ENCODE results near the gene CCDC188.

Gene CCDC188

DNA sequence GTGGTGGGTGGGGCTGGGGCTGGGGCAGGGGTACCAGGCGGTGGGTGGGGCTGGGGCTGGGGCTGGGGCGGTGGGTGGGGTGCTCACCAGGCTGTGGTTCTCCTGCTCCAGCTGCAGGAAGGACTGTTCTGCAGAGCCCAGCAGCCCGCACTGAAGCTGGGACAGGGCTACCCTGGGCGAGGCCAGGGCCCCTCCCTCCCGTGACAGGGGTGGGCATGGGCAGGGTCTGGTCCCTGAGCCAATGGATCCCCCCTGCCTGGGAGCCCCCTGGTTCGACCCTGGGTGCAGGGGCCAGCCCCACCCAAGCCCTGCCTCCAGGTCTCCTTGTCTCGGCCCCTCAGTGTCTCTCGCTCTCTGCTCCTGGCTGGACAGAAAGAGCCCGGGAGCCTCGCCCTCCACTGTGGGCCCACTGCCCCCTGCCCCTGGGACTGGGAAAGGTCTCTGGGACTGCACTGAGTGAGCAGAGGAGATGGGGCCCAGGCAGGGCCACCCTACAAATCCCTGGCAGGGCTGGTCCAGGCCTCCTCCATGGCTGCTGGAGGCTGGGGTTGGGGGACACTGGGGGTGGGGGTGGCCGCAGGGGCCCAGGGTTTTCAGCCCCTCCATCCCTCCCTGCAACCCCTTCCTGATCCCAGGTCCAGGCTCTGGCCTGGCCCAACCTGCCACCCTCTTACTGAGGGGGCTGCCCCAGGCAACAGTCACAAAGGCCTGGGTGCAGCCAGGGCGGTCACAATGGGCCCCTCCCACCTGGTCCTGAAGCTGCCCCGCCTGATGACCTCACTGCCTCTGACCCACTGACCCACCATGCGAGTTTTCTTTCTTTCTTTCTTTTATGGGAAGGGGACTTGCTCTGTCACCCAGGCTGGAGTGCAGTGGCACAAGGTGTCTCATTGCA lies at the start of gene CCDC188:
Gene CCDC188 (minus strand): TSS at position 675 of the 895 bp plus-strand sequence. CDS start 69 bp downstream, at position 606.
- Mint-ChIP-seq H3K27me3 (peaks cover 16% of the 10 kb centered on the region), H3K9me3 (no peaks in the 10 kb centered on the region), H3K4me1 (peaks cover 8% of the 10 kb centered on the region), H3K27ac (no peak within 1 kb of the TSS), H3K4me3 (no peak within 1 kb of the TSS), H3K36me3 (peaks cover 3% of the 10 kb centered on the region)
- ATAC-seq, result no peak

DNA sequence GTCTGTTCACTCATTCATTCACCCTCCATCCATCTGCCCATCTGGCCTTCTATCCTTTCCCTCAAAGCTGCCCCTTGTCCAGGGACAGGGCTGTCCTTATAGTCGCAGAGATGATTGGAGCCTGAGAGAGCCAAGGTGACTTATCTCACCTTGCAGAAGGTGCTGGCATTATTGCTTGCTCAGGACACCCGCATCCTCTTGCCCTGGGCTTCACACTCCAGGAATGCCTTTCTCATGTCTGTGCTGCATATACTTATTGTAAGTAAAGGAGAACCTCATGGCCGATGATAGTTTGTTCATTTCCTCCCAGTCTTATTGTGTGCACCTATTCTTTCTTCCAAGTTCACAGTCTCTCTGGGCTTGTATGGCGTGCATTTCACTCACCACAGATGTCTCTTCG lies 49.1 kb upstream of the CCDC188 start:
- H3K4me3 Mint-ChIP-seq, result no peak overlapping the region
- H3K27ac Mint-ChIP-seq, result no peak overlapping the region
- peaks cover 13% of the 10 kb centered on the region for H3K27me3 Mint-ChIP-seq
- no peaks in the 10 kb centered on the region for H3K36me3 Mint-ChIP-seq
- ATAC-seq, result no peak
- H3K9me3 Mint-ChIP-seq, result no peaks in the 10 kb centered on the region
- H3K4me1 Mint-ChIP-seq, result no peaks in the 10 kb centered on the region

DNA sequence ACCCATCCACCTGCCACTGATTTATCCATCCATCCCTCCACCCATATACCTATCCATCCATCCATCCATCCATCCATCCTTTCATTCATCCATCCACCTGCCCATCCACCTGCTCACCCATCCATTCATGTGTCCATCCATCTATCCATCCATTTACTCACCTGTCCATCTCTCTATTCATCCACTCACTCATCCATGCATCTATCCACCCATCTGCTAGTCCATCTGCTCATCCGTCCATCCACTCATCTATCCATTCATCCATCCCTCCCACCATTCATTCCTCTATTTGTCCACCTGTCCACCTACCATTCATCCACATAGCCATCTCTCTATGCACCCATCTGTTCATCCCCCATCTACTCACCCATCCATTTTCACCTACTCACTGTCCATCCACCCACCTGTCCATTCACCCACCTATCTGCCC lies 48.6 kb upstream of the CCDC188 start:
- Mint-ChIP-seq H3K4me1 (no peaks in the 10 kb centered on the region), H3K27ac (no peak overlapping the region)

DNA sequence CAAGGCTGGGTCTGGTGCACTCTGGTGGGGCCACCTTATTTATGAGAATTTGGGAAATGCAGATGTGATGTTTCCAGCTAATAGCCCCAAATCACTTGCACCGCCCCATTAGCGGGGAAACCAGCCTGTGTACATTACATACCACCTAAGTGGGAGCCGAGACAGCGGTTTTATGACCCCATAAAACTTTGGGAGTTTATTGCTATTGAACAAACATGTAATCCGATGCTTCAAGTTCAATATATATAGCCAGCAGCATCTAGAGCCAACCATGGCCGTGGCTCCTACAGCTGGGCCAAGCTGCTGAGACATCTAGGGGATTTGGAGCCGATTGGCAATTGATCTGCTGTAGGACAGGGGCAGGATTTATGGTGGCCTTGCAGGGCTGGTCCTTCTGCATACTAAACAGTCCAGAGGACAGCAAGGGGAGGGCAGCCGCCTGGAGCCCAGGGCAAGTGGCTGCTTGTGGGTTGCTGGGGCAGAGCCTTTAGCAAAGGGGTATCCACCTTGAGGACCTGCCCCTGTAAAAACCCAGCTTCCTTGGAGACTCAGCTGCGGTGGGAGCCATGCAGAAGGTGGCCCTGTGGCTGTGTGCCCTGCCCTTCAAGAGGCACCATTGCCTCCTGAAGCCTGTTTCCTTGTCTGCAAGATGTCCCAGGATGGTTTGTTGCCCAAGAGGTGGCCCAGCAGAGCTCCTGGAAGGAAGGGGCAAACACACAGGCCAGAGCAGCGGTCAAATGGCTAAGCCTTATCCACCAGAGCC lies 47.9 kb upstream of the CCDC188 start:
- no peak overlapping the region for H3K4me3 Mint-ChIP-seq
- H3K9me3 Mint-ChIP-seq, result no peaks in the 10 kb centered on the region
- H3K27me3 Mint-ChIP-seq, result peaks cover 13% of the 10 kb centered on the region
- H3K4me1 Mint-ChIP-seq, result no peaks in the 10 kb centered on the region
- H3K36me3 Mint-ChIP-seq, result no peaks in the 10 kb centered on the region
- ATAC-seq, result no peak
- no peak overlapping the region for H3K27ac Mint-ChIP-seq

More for the DNA sequence above, 48.6 kb upstream of the CCDC188 start:
- peaks cover 13% of the 10 kb centered on the region for H3K27me3 Mint-ChIP-seq
- H3K9me3 Mint-ChIP-seq, result no peaks in the 10 kb centered on the region
- H3K4me3 Mint-ChIP-seq, result no peak overlapping the region
- ATAC-seq, result no peak
- no peaks in the 10 kb centered on the region for H3K36me3 Mint-ChIP-seq

DNA sequence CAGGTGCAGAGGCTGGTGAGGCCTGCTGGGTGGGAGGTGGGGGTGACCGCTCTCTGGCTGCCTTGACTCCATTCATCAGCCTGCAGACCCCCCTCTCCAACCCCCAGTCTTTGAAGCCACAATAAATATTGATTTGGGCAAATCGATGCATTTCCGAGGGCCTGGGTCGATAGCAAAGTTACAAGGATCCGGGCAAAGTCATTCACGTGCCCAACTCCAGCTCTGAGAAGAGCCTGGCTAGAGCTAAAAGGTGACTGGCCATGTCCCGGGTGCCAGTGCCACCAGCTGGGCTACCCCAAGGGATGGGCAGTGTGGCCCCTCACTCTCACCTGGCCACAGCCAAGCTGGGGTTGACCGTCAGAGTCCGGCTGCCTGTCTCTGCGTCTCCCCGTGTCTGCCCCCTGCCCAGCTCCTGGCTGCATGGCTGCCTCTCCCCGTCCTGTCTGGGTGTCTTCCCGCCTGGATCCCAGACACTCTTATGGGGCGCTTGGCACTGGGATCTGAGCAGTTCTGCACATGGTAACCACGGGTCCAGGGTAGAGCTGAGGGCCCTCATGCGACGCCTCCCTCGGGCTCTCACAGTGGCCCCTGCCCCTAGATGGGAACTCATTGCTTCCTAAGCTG lies 46.7 kb upstream of the CCDC188 start:
- ATAC-seq, result no peak

DNA sequence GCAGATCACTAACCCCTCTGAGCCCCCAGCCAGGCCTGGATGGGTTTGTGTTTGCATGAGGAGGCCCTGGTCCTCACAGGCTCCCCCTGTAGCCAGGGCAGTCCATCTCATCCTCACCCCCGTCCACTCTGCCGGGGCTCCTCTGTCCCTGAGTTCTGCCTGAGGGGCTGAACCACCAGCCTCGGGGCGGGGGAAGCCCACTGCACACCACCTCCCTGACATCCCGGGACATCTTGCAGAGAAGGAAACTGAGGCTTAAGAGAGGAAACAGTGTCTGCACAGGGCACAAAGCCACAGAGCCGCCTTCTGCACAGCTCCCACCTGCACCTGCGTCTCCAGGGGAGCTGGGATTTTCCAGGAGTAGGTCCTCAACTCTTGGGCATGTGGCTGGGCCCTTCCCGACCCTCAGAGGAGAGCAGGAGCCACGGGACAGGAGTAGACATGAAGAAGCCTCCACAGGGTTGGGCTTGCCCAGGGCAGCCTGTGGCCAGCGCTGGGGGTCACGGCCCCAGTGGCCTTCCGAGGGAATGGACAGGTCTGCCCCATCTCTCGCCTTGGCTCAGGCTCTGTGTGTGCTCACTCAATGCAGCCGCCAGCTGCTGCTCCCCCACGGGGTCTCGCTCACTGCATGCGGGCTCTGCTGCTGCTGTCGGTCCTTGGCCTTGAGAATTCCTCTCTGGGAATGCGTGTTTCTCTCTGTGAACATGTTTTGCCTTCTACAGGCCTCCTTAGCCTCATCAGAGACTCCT lies 45.4 kb upstream of the CCDC188 start:
- Mint-ChIP-seq H3K27me3 (peaks cover 13% of the 10 kb centered on the region), H3K4me3 (no peak overlapping the region), H3K9me3 (no peaks in the 10 kb centered on the region), H3K27ac (no peak overlapping the region), H3K4me1 (no peaks in the 10 kb centered on the region), H3K36me3 (no peaks in the 10 kb centered on the region)
- no peak for ATAC-seq

More for the DNA sequence above, 46.7 kb upstream of the CCDC188 start:
- Mint-ChIP-seq H3K9me3 (no peaks in the 10 kb centered on the region), H3K4me3 (no peak overlapping the region), H3K27ac (no peak overlapping the region), H3K27me3 (peaks cover 13% of the 10 kb centered on the region), H3K4me1 (no peaks in the 10 kb centered on the region), H3K36me3 (no peaks in the 10 kb centered on the region)

DNA sequence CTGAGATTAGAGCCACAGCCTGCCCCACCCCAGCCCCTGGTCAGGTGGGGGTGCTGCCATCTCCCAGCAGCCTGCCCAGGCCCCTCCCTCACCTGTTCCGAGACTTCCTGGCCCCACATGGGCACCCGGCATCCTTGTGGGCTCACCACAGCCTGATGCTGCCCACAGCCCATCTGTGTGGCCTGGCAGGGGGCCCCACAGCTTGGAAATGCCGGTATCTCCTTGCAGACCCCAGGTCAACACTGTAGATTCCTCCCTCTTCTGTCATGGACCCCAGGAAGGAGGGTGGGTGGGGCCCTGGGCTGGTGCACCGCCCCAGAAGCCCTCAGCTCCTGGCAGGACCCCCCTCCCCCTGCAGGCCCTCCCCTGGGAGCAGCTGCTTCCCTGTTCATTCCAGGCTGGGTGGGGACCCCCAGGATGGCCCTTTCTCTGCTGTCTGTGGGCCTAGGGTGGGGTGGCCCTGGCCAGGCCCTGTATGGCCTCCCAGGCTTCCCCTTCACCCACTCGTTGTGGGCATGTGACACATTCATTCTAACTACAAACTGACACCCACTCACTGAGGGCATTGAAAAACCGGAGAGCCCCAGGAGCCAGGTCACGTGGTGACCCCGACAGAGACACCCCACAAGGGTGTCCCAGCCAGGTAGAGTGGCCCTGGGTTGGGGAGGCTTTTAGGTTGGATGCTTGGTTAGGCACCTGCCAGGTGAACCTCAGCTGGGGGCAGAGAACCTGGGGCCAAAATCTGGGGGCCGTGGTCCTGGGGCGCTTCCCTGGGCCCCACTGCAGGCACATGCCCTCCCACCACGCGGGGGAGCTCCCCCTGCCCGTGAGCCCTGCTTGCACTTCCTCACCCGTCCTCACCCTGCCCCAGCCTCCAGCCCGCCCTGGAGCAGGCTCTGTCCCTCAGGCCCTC lies 44.1 kb upstream of the CCDC188 start:
- ATAC-seq, result peak; percentile 38
- H3K9me3 Mint-ChIP-seq, result no peaks in the 10 kb centered on the region
- no peak overlapping the region for H3K27ac Mint-ChIP-seq
- no peaks in the 10 kb centered on the region for H3K36me3 Mint-ChIP-seq
- no peak overlapping the region for H3K4me3 Mint-ChIP-seq
- peaks cover 13% of the 10 kb centered on the region for H3K27me3 Mint-ChIP-seq
- H3K4me1 Mint-ChIP-seq, result no peaks in the 10 kb centered on the region

DNA sequence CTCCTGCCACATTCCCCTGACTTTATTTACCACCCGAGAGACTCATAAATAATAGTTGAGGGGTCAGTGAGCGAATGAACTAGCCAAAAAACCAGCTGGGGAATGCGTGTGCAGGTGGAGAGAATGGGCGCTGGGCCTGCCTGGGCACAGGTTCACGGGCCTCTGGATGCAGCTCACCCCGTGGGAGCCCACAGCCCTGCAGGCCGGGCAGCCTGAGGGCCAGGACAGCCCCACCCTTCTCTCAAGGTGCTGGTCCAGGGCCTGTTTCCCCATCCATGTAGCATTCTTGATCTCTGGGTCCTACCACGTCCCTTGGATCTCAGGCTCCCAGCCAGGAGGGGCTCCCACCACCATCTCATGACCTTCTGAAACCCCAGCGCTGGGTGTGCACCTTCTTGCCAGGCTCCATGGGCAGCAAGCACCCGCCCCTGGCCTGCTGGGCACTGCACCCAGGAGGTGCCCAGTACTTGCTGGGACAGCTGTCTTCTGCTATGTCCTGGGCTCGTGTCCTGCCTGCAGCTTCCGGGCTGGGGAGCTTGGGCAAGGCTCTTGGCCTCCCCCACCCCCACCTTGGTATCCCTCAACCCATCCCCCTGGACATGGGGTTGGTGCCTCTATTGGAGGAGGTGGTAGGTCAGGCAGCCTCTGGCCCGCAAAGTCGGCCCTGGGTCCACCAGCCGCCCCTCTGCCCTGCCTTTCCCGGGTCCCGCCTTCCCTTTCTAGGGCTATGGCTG lies 43.1 kb upstream of the CCDC188 start:
- Mint-ChIP-seq H3K4me1 (no peaks in the 10 kb centered on the region), H3K27me3 (peaks cover 13% of the 10 kb centered on the region), H3K9me3 (no peaks in the 10 kb centered on the region), H3K4me3 (no peak overlapping the region), H3K27ac (no peak overlapping the region), H3K36me3 (no peaks in the 10 kb centered on the region)
- no peak for ATAC-seq

DNA sequence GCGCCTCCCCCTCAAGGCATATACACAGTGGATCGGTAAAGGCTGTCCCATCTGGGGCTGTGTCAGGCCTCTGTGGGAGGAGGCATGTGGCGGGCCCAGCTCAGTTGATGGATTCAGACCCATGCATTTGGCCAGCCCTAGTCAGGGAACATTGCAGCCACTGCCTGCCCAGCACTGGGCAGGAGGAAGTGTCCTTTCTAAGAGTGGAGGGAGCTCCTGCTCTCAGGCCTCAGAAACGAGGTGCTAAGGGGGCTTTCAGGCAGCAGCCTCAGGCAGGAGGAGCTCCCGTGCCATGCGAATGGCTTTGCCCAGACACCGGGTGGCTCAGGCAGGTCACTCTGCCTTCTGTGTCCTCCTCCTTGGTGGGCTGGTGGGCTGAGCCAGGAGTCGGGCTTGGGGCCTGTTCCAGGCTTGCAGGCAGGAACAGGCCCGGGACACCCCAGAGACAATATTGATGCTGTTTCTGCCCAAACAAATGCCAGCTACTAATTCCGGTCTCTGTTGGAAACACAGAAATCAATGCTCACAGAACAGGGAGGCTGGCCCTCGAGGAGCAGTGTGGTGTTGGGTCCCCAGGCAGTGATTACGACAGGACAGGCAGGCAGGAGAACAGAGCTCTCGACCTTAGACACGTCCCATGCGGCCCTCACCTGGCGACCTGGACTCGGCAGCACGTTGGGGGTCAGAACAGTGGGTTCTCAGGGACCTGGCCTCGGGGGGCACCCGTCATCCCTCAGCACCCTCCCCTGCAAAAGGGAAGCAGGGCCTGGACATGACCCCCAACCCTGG lies 42.3 kb upstream of the CCDC188 start:
- Mint-ChIP-seq H3K27me3 (peaks cover 7% of the 10 kb centered on the region), H3K4me3 (no peak overlapping the region), H3K9me3 (no peaks in the 10 kb centered on the region), H3K27ac (no peak overlapping the region), H3K4me1 (no peaks in the 10 kb centered on the region), H3K36me3 (no peaks in the 10 kb centered on the region)
- ATAC-seq, result no peak

DNA sequence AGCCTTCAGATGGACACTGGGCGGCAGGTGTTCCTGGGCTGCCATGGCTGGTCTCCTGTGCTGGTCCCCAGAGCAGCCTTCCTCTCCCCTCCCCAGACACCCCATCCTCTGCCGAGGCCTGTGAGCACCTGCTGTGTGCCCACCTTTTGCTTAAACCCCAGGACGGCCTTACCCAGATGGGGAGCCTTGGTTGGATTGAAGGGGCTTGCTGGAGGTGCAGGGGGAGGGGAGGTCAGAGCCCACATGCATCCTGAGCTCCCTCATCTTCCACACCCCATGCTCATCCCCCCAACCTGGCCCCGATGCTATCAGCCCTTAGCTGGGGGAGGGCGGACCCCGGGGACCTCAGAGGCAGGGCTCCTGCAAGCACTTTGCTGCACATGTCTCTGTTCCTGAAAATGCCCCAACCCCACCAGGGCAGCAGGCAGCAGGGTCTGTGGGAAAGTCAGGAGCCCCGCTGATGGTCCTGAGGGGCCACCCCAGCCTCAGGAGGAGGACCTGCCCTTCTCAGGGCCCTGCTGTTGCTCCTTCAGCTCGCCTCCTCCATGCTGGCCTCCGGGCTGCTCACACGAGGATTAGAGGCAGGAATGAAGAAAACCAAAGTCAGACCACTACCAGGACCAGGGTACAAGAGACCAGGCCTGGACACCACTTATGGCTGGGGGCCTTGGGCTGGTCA lies 41.6 kb upstream of the CCDC188 start:
- Mint-ChIP-seq H3K27me3 (no peaks in the 10 kb centered on the region), H3K4me1 (no peaks in the 10 kb centered on the region), H3K27ac (no peak overlapping the region), H3K4me3 (no peak overlapping the region), H3K9me3 (no peaks in the 10 kb centered on the region), H3K36me3 (no peaks in the 10 kb centered on the region)
- no peak for ATAC-seq

DNA sequence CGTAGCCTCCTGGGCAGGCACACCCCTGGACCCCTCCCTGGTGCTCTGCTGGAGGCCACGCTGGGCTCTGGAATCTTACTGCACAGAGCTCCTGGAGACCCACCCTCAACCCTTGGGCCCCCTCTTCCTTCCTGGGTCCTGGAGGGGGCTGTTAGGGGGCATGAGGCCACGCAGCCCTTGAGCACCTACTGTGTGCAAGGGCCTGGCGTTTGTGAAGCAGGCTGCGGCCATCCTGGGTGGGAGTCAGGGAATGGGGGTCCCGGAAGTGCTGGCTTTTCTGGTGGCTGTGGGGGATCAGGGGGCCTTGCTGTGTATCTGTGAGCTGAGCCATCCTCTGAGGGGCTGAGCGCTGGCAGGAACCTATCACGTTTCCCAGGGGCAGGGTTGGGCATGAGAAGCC lies 40.9 kb upstream of the CCDC188 start:
- no peak for ATAC-seq
- Mint-ChIP-seq H3K9me3 (no peaks in the 10 kb centered on the region), H3K36me3 (no peaks in the 10 kb centered on the region), H3K4me1 (no peaks in the 10 kb centered on the region), H3K4me3 (no peak overlapping the region), H3K27me3 (no peaks in the 10 kb centered on the region), H3K27ac (no peak overlapping the region)

DNA sequence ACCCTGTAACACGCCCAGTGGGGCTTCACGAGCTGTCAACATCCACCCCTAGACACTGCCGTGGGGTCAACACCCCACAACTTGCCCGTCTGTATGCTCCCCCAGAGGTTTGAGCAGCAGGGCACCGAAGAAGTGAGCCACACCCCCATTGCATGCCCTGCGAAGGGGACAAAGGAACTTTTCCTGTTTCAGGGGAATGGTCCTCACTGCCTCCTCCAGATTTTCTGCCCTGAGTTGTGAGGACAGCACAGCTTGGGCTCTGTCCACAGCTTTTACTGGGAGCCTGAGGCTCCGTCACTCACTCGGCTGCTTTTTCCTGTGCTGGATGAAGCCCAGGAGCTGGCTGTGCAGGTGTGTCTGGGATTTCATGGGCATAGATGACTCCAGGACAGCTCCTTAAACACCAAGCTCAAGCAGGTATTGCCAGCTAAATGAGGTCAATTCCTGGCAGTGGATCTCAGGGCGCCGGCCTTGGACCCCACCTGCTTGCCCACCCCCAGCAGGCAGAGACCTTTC lies 40.2 kb upstream of the CCDC188 start:
- Mint-ChIP-seq H3K9me3 (no peaks in the 10 kb centered on the region), H3K4me1 (no peaks in the 10 kb centered on the region), H3K4me3 (no peak overlapping the region), H3K27ac (no peak overlapping the region), H3K36me3 (no peaks in the 10 kb centered on the region), H3K27me3 (no peaks in the 10 kb centered on the region)
- no peak for ATAC-seq

Measured in stimulated activated memory B cell treated with anti-CD40 and anti-IgM and Interleukin-4, amounts not matched to agents 10 μg/mL and 1 μg/mL and 100 μg/mL, for 72 hours (primary cell).